Endothelial cell of umbilical vein (primary cell): ENCODE measurements around the gene GATAD2A.

ENCODE experiments used
- EZH2 ChIP-seq: IDR thresholded peaks from 2 replicates; pipeline ENCODE4 v1.6.1; 2012; ENCODE audit warnings: borderline replicate concordance, low read depth, mild to moderate bottlenecking, moderate library complexity, low read length, inconsistent platforms; ENCODE audit not compliant: severe bottlenecking
- FOS ChIP-seq: IDR thresholded peaks from 2 replicates; pipeline ENCODE4 v1.6.1; 2011; ENCODE audit warnings: mild to moderate bottlenecking, low read length, moderate library complexity, borderline replicate concordance; ENCODE audit not compliant: insufficient read depth
- MYC ChIP-seq: IDR thresholded peaks from one replicate; pipeline ENCODE4 v1.6.1; 2011; ENCODE audit warnings: mild to moderate bottlenecking, low read depth, low read length
- POLR2A ChIP-seq: IDR thresholded peaks from 2 replicates; pipeline ENCODE4 v1.6.1; 2012; ENCODE audit warnings: low read depth, mild to moderate bottlenecking, control low read depth, low read length
- POLR2AphosphoS5 ChIP-seq: IDR thresholded peaks from 2 replicates; pipeline ENCODE4 v1.6.1; 2012; ENCODE audit warnings: low read depth, mild to moderate bottlenecking, control low read depth, low read length, moderate library complexity; ENCODE audit not compliant: insufficient read depth
- TF ChIP-seq, protein P1 (sequence below): IDR thresholded peaks from 2 replicates; pipeline ENCODE4 v1.6.1; 2011; ENCODE audit not compliant: insufficient read depth, insufficient read length
- TF ChIP-seq, protein P2 (sequence below), 2 donors: IDR thresholded peaks; 1 replicate in 1 of 2; 2 replicates in 1 of 2; pipeline ENCODE4 v1.5.1; 2011; ENCODE audit warnings: low read length in 2 of 2, mild to moderate bottlenecking in 2 of 2, moderate library complexity in 2 of 2, control low read depth in 1 of 2, inconsistent platforms in 1 of 2, low read depth in 1 of 2; ENCODE audit not compliant: insufficient read depth in 1 of 2; ENCODE audit errors: extremely low read depth in 1 of 2

DNA sequence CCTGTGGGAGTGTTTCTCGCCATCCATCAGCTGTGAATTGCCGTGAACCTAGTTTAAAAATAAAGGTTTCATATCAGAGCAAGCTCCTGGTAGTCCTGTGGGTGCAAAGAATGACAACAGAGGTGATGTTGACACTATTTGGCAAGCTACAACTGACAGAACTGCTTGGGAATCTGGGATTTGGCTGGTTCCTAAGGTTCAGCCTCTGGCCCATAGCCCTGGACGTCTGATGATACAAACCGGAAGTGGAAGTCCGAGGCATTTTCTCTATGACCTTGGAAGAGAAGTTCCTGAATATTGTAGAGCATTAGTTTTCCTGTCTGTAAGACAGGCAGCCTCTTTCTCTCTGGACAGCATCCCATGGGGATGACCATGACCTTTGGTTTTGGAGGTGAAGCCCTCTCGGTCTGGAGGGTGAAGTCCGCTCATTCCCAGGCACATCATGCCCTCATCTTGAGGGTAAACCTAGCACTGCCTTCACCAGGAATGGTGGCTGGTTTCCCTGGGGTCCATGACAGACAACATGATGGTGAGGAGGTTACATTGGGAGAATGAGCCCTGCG lies 29.1 kb downstream of the GATAD2A start:
- TF ChIP-seq, protein P1, sequence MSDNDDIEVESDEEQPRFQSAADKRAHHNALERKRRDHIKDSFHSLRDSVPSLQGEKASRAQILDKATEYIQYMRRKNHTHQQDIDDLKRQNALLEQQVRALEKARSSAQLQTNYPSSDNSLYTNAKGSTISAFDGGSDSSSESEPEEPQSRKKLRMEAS = no peak
- no peak for TF ChIP-seq POLR2A
- TF ChIP-seq, protein P2, sequence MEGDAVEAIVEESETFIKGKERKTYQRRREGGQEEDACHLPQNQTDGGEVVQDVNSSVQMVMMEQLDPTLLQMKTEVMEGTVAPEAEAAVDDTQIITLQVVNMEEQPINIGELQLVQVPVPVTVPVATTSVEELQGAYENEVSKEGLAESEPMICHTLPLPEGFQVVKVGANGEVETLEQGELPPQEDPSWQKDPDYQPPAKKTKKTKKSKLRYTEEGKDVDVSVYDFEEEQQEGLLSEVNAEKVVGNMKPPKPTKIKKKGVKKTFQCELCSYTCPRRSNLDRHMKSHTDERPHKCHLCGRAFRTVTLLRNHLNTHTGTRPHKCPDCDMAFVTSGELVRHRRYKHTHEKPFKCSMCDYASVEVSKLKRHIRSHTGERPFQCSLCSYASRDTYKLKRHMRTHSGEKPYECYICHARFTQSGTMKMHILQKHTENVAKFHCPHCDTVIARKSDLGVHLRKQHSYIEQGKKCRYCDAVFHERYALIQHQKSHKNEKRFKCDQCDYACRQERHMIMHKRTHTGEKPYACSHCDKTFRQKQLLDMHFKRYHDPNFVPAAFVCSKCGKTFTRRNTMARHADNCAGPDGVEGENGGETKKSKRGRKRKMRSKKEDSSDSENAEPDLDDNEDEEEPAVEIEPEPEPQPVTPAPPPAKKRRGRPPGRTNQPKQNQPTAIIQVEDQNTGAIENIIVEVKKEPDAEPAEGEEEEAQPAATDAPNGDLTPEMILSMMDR (IDR thresholded peaks at IDR 0.05; ENCODE audit: extremely low read depth in 1 of 2, insufficient read depth in 1 of 2, low read depth in 1 of 2, low read length in 2 of 2) = no peak
- no peak for TF ChIP-seq POLR2AphosphoS5
- no peak for TF ChIP-seq FOS
- no peak for TF ChIP-seq EZH2
- no peak for TF ChIP-seq MYC
